Measurements from ENCODE around the gene SLC19A1.

SLC19A1 gene

GRCh38 chr21:45482899-45483821 lies 59.1 kb downstream of the SLC19A1 start:
- H3K27ac ChIP-seq: no peak overlapping the region
- intact Hi-C loops (cut with DNase I; ENCODE audit: low total_unique reads): no loop called here
- DNase-seq: no peak
- no peaks in the 10 kb centered on the region for H3K27me3 ChIP-seq
- peaks cover 0 to under 1% (median 0%) of the 10 kb centered on the region in 4 donors for H3K4me1 ChIP-seq
- peaks cover 72 to 92% (median 85%) of the 10 kb centered on the region in 3 donors for H3K36me3 ChIP-seq
- no peaks in the 10 kb centered on the region for H3K9me3 ChIP-seq
- no peak for TF ChIP-seq CTCF (IDR thresholded peaks at IDR 0.05)
- H3K4me3 ChIP-seq: no peak overlapping the region

- peaks cover 0 to 7% (median 3%) of the 10 kb centered on the region in 4 donors for H3K4me1 ChIP-seq
- no peak overlapping the region for H3K27ac ChIP-seq
- DNase-seq: no peak
- intact Hi-C loops (cut with DNase I; ENCODE audit: low total_unique reads): no loop called here
- H3K4me3 ChIP-seq: no peak overlapping the region
- TF ChIP-seq CTCF (IDR thresholded peaks at IDR 0.05): no peak
- H3K36me3 ChIP-seq: peaks cover 67 to 91% (median 85%) of the 10 kb centered on the region in 3 donors
- H3K27me3 ChIP-seq: no peaks in the 10 kb centered on the region
- no peaks in the 10 kb centered on the region for H3K9me3 ChIP-seq
Observed at GRCh38 chr21:45481977-45482898, 60.0 kb downstream of the SLC19A1 start.

- peaks cover 0 to 7% (median 3%) of the 10 kb centered on the region in 4 donors for H3K4me1 ChIP-seq
- no peaks in the 10 kb centered on the region for H3K27me3 ChIP-seq
- no peaks in the 10 kb centered on the region for H3K9me3 ChIP-seq
- intact Hi-C loops (cut with DNase I; ENCODE audit: low total_unique reads): no loop called here
- no peak overlapping the region for H3K27ac ChIP-seq
- no peak for DNase-seq
- H3K4me3 ChIP-seq: no peak overlapping the region
- TF ChIP-seq CTCF (IDR thresholded peaks at IDR 0.05): no peak
- peaks cover 63 to 88% (median 86%) of the 10 kb centered on the region in 3 donors for H3K36me3 ChIP-seq
Observed at GRCh38 chr21:45481566-45481965, 60.7 kb downstream of the SLC19A1 start.

GRCh38 chr21:45480701-45481500 lies 61.3 kb downstream of the SLC19A1 start:
- TF ChIP-seq CTCF (IDR thresholded peaks at IDR 0.05): no peak
- no peak overlapping the region for H3K4me3 ChIP-seq
- no peaks in the 10 kb centered on the region for H3K27me3 ChIP-seq
- H3K9me3 ChIP-seq: no peaks in the 10 kb centered on the region
- DNase-seq: no peak
- peaks cover 68 to 88% (median 88%) of the 10 kb centered on the region in 3 donors for H3K36me3 ChIP-seq
- H3K27ac ChIP-seq: no peak overlapping the region
- H3K4me1 ChIP-seq: peaks cover 0 to 7% (median 3%) of the 10 kb centered on the region in 4 donors
- intact Hi-C loops (cut with DNase I; ENCODE audit: low total_unique reads): no loop called here

Measured in tibial artery (tissue), 4 donors.